HCT116 (cell line): ENCODE measurements around the gene ASPN. TPM values are rescaled to one million over a fixed set of nuclear protein-coding genes. Genes with fewer than 3 reads are reported as not detected.

Experiments
- ATAC-seq: fragments of 200-7000 bp; cut with Tn5 transposase; 2 replicates; pipeline ENCODE4 v1.9.1; 2020; ENCODE audit warnings: mild to moderate bottlenecking, moderate library complexity
- BruUV-seq: library from RNA; stranded (reverse); fragments of 400-500 nt; replicated peaks from 2 replicates; lab custom pipeline; 2021; lab: Mats Ljungman, UMichigan
- CTCF ChIA-PET: fragments of 300-600 bp; sonication (Branson Sonifier 250); formaldehyde crosslinking; loops from one replicate; lab custom pipeline; 2021; ENCODE audit warnings: antibody characterized with exemption; lab: Charles Lee
- POLR2A ChIA-PET: fragments of 300-600, 350-600 bp; sonication (Branson Sonifier 250); formaldehyde crosslinking; loops from one replicate; lab custom pipeline; 2021; ENCODE audit warnings: antibody characterized with exemption; lab: Charles Lee
- RAD21 ChIA-PET, 2 experiments: fragments of 300-600 bp; sonication (Branson Sonifier 250); formaldehyde crosslinking; loops; one replicate each; lab custom pipeline; 2023; ENCODE audit warnings: low total read pairs in 2 of 2; ENCODE audit not compliant: uncharacterized antibody in 2 of 2, unreplicated experiment in 2 of 2, low non-redundant PET in 1 of 2; lab: Charles Lee
- DNase-seq: peaks from one replicate; pipeline ENCODE4 v3.0.0-alpha.2; 2010; ENCODE audit warnings: low read depth, low spot score
- H2AFZ ChIP-seq: fragments of 200-600 bp; shearing (Covaris generic), sonication (generic); 2 replicates; pipeline ENCODE4 v1.6.1; 2017; ENCODE audit warnings: low read depth, mixed run types, mixed read lengths, antibody characterized with exemption, low read length; ENCODE audit not compliant: poor library complexity, severe bottlenecking
- H3K27ac ChIP-seq: 2 replicates; pipeline ENCODE4 v1.5.1; 2012; ENCODE audit warnings: low read depth, low read length
- H3K27me3 ChIP-seq: fragments of 200-600 bp; sonication (generic); 2 replicates; pipeline ENCODE4 v1.6.1; 2016; ENCODE audit warnings: mixed run types, low read length, mixed read lengths; ENCODE audit not compliant: insufficient read depth
- H3K36me3 ChIP-seq, 2 experiments: fragments of 200-500 bp in 1 of 2; fragments of 200-600 bp in 1 of 2; sonication (Bioruptor generic) in 1 of 2; sonication (generic) in 1 of 2; 2 replicates each; pipeline versions ENCODE4 v1.5.1 to v1.6.1; 2014 to 2016; ENCODE audit warnings: low read length in 2 of 2, inconsistent platforms in 1 of 2, mixed read lengths in 1 of 2, mixed run types in 1 of 2; ENCODE audit not compliant: insufficient read depth in 2 of 2, control insufficient read depth in 1 of 2
- H3K4me1 ChIP-seq, 2 experiments: fragments of 200-600 bp in 1 of 2; sonication (generic) in 1 of 2; 2 replicates each; pipeline versions ENCODE4 v1.5.1 to v1.6.1; 2012 to 2017; ENCODE audit warnings: low read length in 2 of 2, inconsistent platforms in 1 of 2, mild to moderate bottlenecking in 1 of 2, mixed read lengths in 1 of 2, mixed run types in 1 of 2, moderate library complexity in 1 of 2; ENCODE audit not compliant: insufficient read depth in 2 of 2, control insufficient read depth in 1 of 2
- H3K4me2 ChIP-seq: fragments of 200-600 bp; sonication (generic); 2 replicates; pipeline ENCODE4 v1.6.1; 2017; ENCODE audit warnings: mixed run types, low read length, mixed read lengths
- H3K4me3 ChIP-seq, 2 experiments: fragments of 200-600 bp in 1 of 2; sonication (generic) in 1 of 2; replicated peaks in 1 of 2; 2 replicates each; pipeline ENCODE4 v1.5.1; 2011 to 2016; ENCODE audit warnings: low read length in 2 of 2, control low read depth in 1 of 2, low read depth in 1 of 2, mild to moderate bottlenecking in 1 of 2, mixed read lengths in 1 of 2, mixed run types in 1 of 2
- H3K79me2 ChIP-seq: fragments of 200-600 bp; sonication (generic); 2 replicates; pipeline ENCODE4 v1.6.1; 2017; ENCODE audit warnings: mild to moderate bottlenecking, mixed run types, low read length, moderate library complexity, mixed read lengths; ENCODE audit not compliant: insufficient read depth
- H3K9ac ChIP-seq: fragments of 200-600 bp; sonication (generic); 2 replicates; pipeline ENCODE4 v1.6.1; 2016; ENCODE audit warnings: low read length, mixed read lengths
- H3K9me2 ChIP-seq: fragments of 200-600 bp; sonication (generic), shearing (Covaris generic); 2 replicates; pipeline ENCODE4 v1.6.1; 2017; ENCODE audit warnings: mixed run types, mild to moderate bottlenecking, moderate library complexity; ENCODE audit not compliant: insufficient read depth
- H3K9me3 ChIP-seq, 2 experiments: fragments of 200-500 bp in 1 of 2; fragments of 200-600 bp in 1 of 2; sonication (Bioruptor generic) in 1 of 2; sonication (generic) in 1 of 2; 2 replicates each; pipeline ENCODE4 v1.6.1; 2014 to 2017; ENCODE audit warnings: low read length in 2 of 2, mixed read lengths in 2 of 2, inconsistent platforms in 1 of 2, low read depth in 1 of 2, mild to moderate bottlenecking in 1 of 2, mixed run types in 1 of 2, moderate library complexity in 1 of 2; ENCODE audit not compliant: control insufficient read depth in 1 of 2, insufficient read depth in 1 of 2
- H4K20me1 ChIP-seq: fragments of 200-600 bp; sonication (generic), shearing (Covaris generic); 2 replicates; pipeline ENCODE4 v1.6.1; 2017; ENCODE audit warnings: mixed run types, mild to moderate bottlenecking, moderate library complexity; ENCODE audit not compliant: insufficient read depth
- ATF3 ChIP-seq: IDR thresholded peaks from 2 replicates; pipeline ENCODE4 v1.6.1; 2012
- EGR1 ChIP-seq: IDR thresholded peaks from 2 replicates; pipeline ENCODE4 v1.6.1; 2012; ENCODE audit warnings: low read depth
- EZH2 ChIP-seq: fragments of 200-600 bp; sonication (generic); IDR thresholded peaks from 2 replicates; pipeline ENCODE4 v1.6.1; 2017; ENCODE audit warnings: antibody characterized with exemption, mixed run types
- FOSL1 ChIP-seq: IDR thresholded peaks from 2 replicates; pipeline ENCODE4 v1.6.1; 2012; ENCODE audit warnings: low read depth
- JUND ChIP-seq: IDR thresholded peaks from 2 replicates; pipeline ENCODE4 v1.6.1; 2012
- SIN3A ChIP-seq: IDR thresholded peaks from 2 replicates; pipeline ENCODE4 v1.6.1; 2012; ENCODE audit warnings: low read depth
- SP1 ChIP-seq: IDR thresholded peaks from 2 replicates; pipeline ENCODE4 v1.6.1; 2012; ENCODE audit warnings: low read depth
- TCF7L2 ChIP-seq: IDR thresholded peaks from 2 replicates; pipeline ENCODE4 v1.7.0; 2011; ENCODE audit warnings: borderline replicate concordance, inconsistent platforms; ENCODE audit not compliant: insufficient read depth, insufficient read length; ENCODE audit errors: extremely low read depth
- ZFX ChIP-seq: fragments of 450-650 bp; IDR thresholded peaks from 2 replicates; pipeline ENCODE4 v1.6.1; 2017
- intact Hi-C: fragments of 100-400 bp; cut with micrococcal nuclease; formaldehyde crosslinking; loops from 2 replicates; pipeline ENCODE4 v1.10.0; 2022
- total RNA-seq: library from RNA; stranded (reverse); gene quantifications from one replicate; pipeline ENCODE4 v1.2.1, GENCODE V29; 2021; ENCODE audit not compliant: unreplicated experiment
- TF ChIP-seq, protein P1 (sequence below): IDR thresholded peaks from 2 replicates; pipeline ENCODE4 v1.6.1; 2012; ENCODE audit warnings: low read depth
- TF ChIP-seq, protein P2 (sequence below): IDR thresholded peaks from 2 replicates; pipeline ENCODE4 v1.6.1; 2012

ASPN gene
- total RNA-seq, 1 experiment from 2014 or later, result not detected

GRCh38 chr9:92474587-92474986 lies 7.7 kb downstream of the ASPN start:
- ChIA-PET POLR2A (no interaction called here), CTCF (no interaction called here), RAD21 (no interaction called here)
- Histone ChIP-seq H4K20me1 (no peaks in the 10 kb centered on the region), H3K27ac (no peak overlapping the region), H3K4me1 (no peaks in the 10 kb centered on the region), H2AFZ (no peak overlapping the region), H3K9me3 (no peaks in the 10 kb centered on the region), H3K79me2 (no peaks in the 10 kb centered on the region), H3K4me2 (no peak overlapping the region), H3K9ac (no peak overlapping the region), H3K36me3 (no peaks in the 10 kb centered on the region), H3K27me3 (no peaks in the 10 kb centered on the region), H3K4me3 (no peak overlapping the region), H3K9me2 (no peaks in the 10 kb centered on the region)
- DNase-seq (no peak), ATAC-seq (no peak)
- TF ChIP-seq TCF7L2, result no peak
- TF ChIP-seq JUND, result no peak
- TF ChIP-seq SIN3A, result no peak
- no peak for TF ChIP-seq ZFX
- TF ChIP-seq, protein P1, sequence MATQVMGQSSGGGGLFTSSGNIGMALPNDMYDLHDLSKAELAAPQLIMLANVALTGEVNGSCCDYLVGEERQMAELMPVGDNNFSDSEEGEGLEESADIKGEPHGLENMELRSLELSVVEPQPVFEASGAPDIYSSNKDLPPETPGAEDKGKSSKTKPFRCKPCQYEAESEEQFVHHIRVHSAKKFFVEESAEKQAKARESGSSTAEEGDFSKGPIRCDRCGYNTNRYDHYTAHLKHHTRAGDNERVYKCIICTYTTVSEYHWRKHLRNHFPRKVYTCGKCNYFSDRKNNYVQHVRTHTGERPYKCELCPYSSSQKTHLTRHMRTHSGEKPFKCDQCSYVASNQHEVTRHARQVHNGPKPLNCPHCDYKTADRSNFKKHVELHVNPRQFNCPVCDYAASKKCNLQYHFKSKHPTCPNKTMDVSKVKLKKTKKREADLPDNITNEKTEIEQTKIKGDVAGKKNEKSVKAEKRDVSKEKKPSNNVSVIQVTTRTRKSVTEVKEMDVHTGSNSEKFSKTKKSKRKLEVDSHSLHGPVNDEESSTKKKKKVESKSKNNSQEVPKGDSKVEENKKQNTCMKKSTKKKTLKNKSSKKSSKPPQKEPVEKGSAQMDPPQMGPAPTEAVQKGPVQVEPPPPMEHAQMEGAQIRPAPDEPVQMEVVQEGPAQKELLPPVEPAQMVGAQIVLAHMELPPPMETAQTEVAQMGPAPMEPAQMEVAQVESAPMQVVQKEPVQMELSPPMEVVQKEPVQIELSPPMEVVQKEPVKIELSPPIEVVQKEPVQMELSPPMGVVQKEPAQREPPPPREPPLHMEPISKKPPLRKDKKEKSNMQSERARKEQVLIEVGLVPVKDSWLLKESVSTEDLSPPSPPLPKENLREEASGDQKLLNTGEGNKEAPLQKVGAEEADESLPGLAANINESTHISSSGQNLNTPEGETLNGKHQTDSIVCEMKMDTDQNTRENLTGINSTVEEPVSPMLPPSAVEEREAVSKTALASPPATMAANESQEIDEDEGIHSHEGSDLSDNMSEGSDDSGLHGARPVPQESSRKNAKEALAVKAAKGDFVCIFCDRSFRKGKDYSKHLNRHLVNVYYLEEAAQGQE, result no peak
- TF ChIP-seq EZH2, result no peak
- BruUV-seq, result no TSS peak
- intact Hi-C loops, result no loop called here

- Histone ChIP-seq H3K4me3 (no peak overlapping the region), H4K20me1 (no peaks in the 10 kb centered on the region), H3K27ac (no peak overlapping the region), H3K27me3 (no peaks in the 10 kb centered on the region), H3K4me2 (no peak overlapping the region), H3K9ac (no peak overlapping the region), H3K9me3 (no peaks in the 10 kb centered on the region)
- ChIA-PET POLR2A (no interaction called here), CTCF (no interaction called here), RAD21 (no interaction called here)
- intact Hi-C loops, result no loop called here
- ATAC-seq, result no peak
- TF ChIP-seq, protein P2, sequence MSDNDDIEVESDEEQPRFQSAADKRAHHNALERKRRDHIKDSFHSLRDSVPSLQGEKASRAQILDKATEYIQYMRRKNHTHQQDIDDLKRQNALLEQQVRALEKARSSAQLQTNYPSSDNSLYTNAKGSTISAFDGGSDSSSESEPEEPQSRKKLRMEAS, result no peak
- TF ChIP-seq EGR1 (no peak), FOSL1 (no peak), JUND (no peak), ATF3 (no peak), ZFX (no peak), SP1 (no peak), EZH2 (no peak)
- TF ChIP-seq, all 23 proteins: peak for 0
- H3K9me2 ChIP-seq, result no peaks in the 10 kb centered on the region
- H2AFZ ChIP-seq, result no peak overlapping the region
- H3K4me1 ChIP-seq, result peaks cover 3 to 13% of the 10 kb centered on the region in 2 experiments; a peak in 3 of 4 replicates
- no TSS peak for BruUV-seq
- no peak for DNase-seq
- no peaks in the 10 kb centered on the region for H3K79me2 ChIP-seq
- no peaks in the 10 kb centered on the region for H3K36me3 ChIP-seq
Observed at GRCh38 chr9:92468206-92468605, 14.1 kb downstream of the ASPN start.
